ENCODE measurements around the gene IFIT3. TPM values are rescaled to one million over a fixed set of nuclear protein-coding genes. Genes with fewer than 3 reads are reported as not detected.
"Not testable (repeated sequence)": the region's sequence is repeated elsewhere in the genome, so short reads cannot be mapped to it uniquely, and the experiment has no call there.

IFIT3 gene
- total and polyA plus RNA-seq, 2 of the 8 experiments (the other 6 are each of a cell fraction or from before 2014, with no cell fraction given): 0.12 to 0.84 TPM

DNA sequence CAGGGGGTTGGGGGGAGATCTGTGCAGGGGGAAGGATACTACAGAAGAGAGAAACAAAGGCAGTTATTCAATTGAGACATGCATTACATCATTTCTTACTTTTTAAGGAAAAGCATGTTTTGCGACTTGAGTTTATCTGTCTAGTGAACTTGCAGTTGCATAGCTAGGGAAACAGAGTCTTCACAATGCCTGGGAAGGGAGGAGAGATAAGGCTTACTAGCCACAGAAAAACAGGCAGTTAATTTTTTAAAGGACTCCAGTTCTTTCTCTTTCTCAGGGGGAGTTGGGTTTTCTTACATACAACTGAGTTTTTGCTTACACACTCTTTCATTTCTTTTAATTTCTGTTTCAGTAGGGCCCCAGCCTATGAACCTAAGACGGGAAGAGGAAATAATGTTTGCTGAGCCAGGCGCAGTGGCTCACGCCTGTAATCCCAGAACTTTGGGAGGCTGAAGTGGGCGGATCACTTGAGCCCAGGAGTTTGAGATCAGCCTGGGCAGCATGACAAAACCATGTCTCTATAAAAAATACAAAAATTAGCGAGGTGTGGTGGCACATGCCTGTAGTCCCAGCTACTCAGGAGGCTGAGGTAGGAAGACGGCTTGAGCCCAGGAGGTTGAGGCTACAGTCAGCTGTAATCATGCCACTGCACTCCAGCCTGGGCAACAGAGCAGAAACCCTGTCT is 23.0 kb downstream of the IFIT3 start:
- H3K4me2 ChIP-seq (ENCODE audit: insufficient read depth in 1 of 2, low read depth in 2 of 2, low read length in 2 of 2); H2BK120ac ChIP-seq (replicated peaks; ENCODE audit: low read depth, low read length); H3K9ac ChIP-seq (replicated peaks in 1 of 4; ENCODE audit: extremely low read depth in 1 of 4, low read depth in 3 of 4, low read length in 3 of 4); POLR2A ChIA-PET (ENCODE audit: partially characterized antibody); H3K23ac ChIP-seq (ENCODE audit: insufficient read length); DNase-seq (ENCODE audit: low read depth in 1 of 2, low spot score in 2 of 2); FAIRE-seq; H4K20me1 ChIP-seq (replicated peaks in 1 of 2; ENCODE audit: control insufficient read depth in 1 of 2, insufficient read depth in 2 of 2, low read length in 2 of 2); H2BK20ac ChIP-seq (ENCODE audit: low read length); H4K91ac ChIP-seq (replicated peaks; ENCODE audit: insufficient read length, low read length); H2BK12ac ChIP-seq (ENCODE audit: low read depth, low read length); H3K4ac ChIP-seq (replicated peaks; ENCODE audit: insufficient read length, low read depth, low read length); H3K18ac ChIP-seq (ENCODE audit: extremely low read depth, low read length); H3K36me3 ChIP-seq (ENCODE audit: control insufficient read depth in 2 of 4, insufficient read depth in 4 of 4, low read length in 3 of 4); H2AK5ac ChIP-seq (ENCODE audit: low read depth, low read length); H3K27me3 ChIP-seq (replicated peaks in 1 of 4; ENCODE audit: control insufficient read depth in 3 of 4, extremely low read depth in 1 of 4, insufficient read depth in 3 of 4, low read length in 3 of 4); H4K8ac ChIP-seq (ENCODE audit: extremely low read depth, insufficient read depth, low read length); H3K4me3 ChIP-seq (ENCODE audit: extremely low read depth in 1 of 4, insufficient read depth in 2 of 4, low read depth in 3 of 4, low read length in 4 of 4); H4K5ac ChIP-seq (ENCODE audit: insufficient read length, low read depth, low read length); H3K27ac ChIP-seq (ENCODE audit: low read depth, low read length); H3K56ac ChIP-seq (replicated peaks; ENCODE audit: insufficient read length, low read depth, low read length); H2BK5ac ChIP-seq (ENCODE audit: low read depth, low read length); H3K23me2 ChIP-seq (ENCODE audit: low read depth, low read length); H2BK15ac ChIP-seq (ENCODE audit: low read length); H3K14ac ChIP-seq (ENCODE audit: insufficient read length); H3K79me2 ChIP-seq (ENCODE audit: control insufficient read depth in 1 of 2, insufficient read depth in 2 of 2, low read length in 2 of 2); H2AFZ ChIP-seq (ENCODE audit: low read length); H3K9me3 ChIP-seq (ENCODE audit: insufficient read depth in 2 of 2, low read depth in 1 of 2, low read length in 1 of 2); H3K79me1 ChIP-seq (ENCODE audit: low read depth, low read length): not testable (repeated sequence)
- 89% methylated on average over 7 of the region's 7 CpGs; no CpG with 5 or more reads in 1 of the 2 experiments for WGBS, 2 experiments (ENCODE audit: extremely low coverage in 1 of 2, insufficient coverage in 1 of 2, insufficient read length in 1 of 2, insufficient replicate concordance in 2 of 2, low coverage in 1 of 2, low lambda C conversion rate in 2 of 2, missing lambda C conversion rate in 1 of 2)
- peaks cover 6 to 22% (median 21%) of the 10 kb centered on the region in 4 experiments; a peak in 6 of 7 replicates for H3K4me1 ChIP-seq (replicated peaks in 1 of 4; ENCODE audit: control insufficient read depth in 3 of 4, insufficient read depth in 4 of 4, low read length in 3 of 4)
- CTCF ChIA-PET (ENCODE audit: partially characterized antibody): interaction anchor here (1.0 to 9.3 kb wide), 4 partner anchors 12 to 22 kb away, joined by 3 to 64 read pairs (median 4); no protein-coding TSS in a partner anchor
